ENCODE measurements around the gene BIRC6.
"Not testable (repeated sequence)": the region's sequence is repeated elsewhere in the genome, so short reads cannot be mapped to it uniquely, and the experiment has no call there.

The BIRC6 gene

GRCh38 chr2:32514946-32515345 is 158.1 kb downstream of the BIRC6 start:
- DNase-seq (ENCODE audit: low spot score) = no peak

- no peak for DNase-seq (ENCODE audit: low spot score)
These were observed 159.7 kb downstream of the BIRC6 start for GRCh38 chr2:32516567-32516966.

GRCh38 chr2:32522770-32523169 is 165.9 kb downstream of the BIRC6 start:
- no peak for DNase-seq (ENCODE audit: low spot score)

GRCh38 chr2:32523686-32524085 is 166.9 kb downstream of the BIRC6 start:
- DNase-seq (ENCODE audit: low spot score) = no peak

GRCh38 chr2:32532341-32532740 is 175.5 kb downstream of the BIRC6 start:
- DNase-seq (ENCODE audit: low spot score) = no peak

GRCh38 chr2:32532961-32533360 is 176.1 kb downstream of the BIRC6 start:
- DNase-seq (ENCODE audit: low spot score) = no peak

- DNase-seq (ENCODE audit: low spot score) = no peak
These were observed 178.0 kb downstream of the BIRC6 start for GRCh38 chr2:32534831-32535230.

GRCh38 chr2:32538735-32539134 is 181.9 kb downstream of the BIRC6 start:
- no peak for DNase-seq (ENCODE audit: low spot score)

- not testable (repeated sequence) for DNase-seq (ENCODE audit: low spot score)
These were observed 195.7 kb downstream of the BIRC6 start for GRCh38 chr2:32552483-32552882.

- DNase-seq (ENCODE audit: low spot score) = peak; percentile 25
These were observed 197.1 kb downstream of the BIRC6 start for GRCh38 chr2:32553829-32554432.

- no peak for DNase-seq (ENCODE audit: low spot score)
These were observed 201.7 kb downstream of the BIRC6 start for GRCh38 chr2:32558492-32558891.

- DNase-seq (ENCODE audit: low spot score) = no peak
These were observed 202.3 kb downstream of the BIRC6 start for GRCh38 chr2:32559136-32559535.

- DNase-seq (ENCODE audit: low spot score) = no peak
These were observed 206.1 kb downstream of the BIRC6 start for GRCh38 chr2:32562906-32563305.

GRCh38 chr2:32564417-32565035 is 207.7 kb downstream of the BIRC6 start:
- no peak for DNase-seq (ENCODE audit: low spot score)

- DNase-seq (ENCODE audit: low spot score) = no peak
These were observed 209.1 kb downstream of the BIRC6 start for GRCh38 chr2:32565902-32566301.

GRCh38 chr2:32572030-32572429 is 215.2 kb downstream of the BIRC6 start:
- no peak for DNase-seq (ENCODE audit: low spot score)

- DNase-seq (ENCODE audit: low spot score) = no peak
These were observed 215.9 kb downstream of the BIRC6 start for GRCh38 chr2:32572737-32573136.

GRCh38 chr2:32591669-32592463 is 235.0 kb downstream of the BIRC6 start:
- DNase-seq (ENCODE audit: low spot score) = no peak

GRCh38 chr2:32594573-32594972 is 237.8 kb downstream of the BIRC6 start:
- DNase-seq (ENCODE audit: low spot score) = no peak

GRCh38 chr2:32611366-32611765 is 254.5 kb downstream of the BIRC6 start:
- no peak for DNase-seq (ENCODE audit: low spot score)

GRCh38 chr2:32611771-32612170 is 254.9 kb downstream of the BIRC6 start:
- DNase-seq (ENCODE audit: low spot score) = no peak

- no peak for DNase-seq (ENCODE audit: low spot score)
These were observed 257.3 kb downstream of the BIRC6 start for GRCh38 chr2:32614084-32614483.

- no peak for DNase-seq (ENCODE audit: low spot score)
These were observed 260.9 kb downstream of the BIRC6 start for GRCh38 chr2:32617599-32618189.
